GM19099 (cell line): ENCODE measurements around the gene CLCF1.

Source experiments
- POLR2A ChIP-seq: IDR thresholded peaks from 3 replicates; pipeline ENCODE4 v1.6.1; 2011; ENCODE audit warnings: low read depth; ENCODE audit not compliant: insufficient read length; ENCODE audit errors: extremely low read depth

CLCF1 gene

DNA sequence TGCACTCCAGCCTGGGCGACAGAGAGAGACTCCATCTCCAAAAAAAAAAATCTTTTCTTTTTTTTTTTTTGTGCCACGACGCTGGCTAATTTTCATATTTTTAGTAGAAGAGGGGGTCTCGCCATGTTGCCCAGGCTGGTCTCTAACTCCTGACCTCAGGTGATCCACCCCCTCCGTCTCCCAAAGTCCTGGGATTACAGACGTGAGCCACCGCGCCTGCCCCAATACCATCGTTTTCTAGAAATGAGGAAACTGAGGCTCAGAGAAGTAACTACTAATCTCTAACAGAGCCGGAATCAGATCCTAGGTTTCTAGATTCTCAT lies 56.6 kb downstream of the CLCF1 start:
- no peak for TF ChIP-seq POLR2A

DNA sequence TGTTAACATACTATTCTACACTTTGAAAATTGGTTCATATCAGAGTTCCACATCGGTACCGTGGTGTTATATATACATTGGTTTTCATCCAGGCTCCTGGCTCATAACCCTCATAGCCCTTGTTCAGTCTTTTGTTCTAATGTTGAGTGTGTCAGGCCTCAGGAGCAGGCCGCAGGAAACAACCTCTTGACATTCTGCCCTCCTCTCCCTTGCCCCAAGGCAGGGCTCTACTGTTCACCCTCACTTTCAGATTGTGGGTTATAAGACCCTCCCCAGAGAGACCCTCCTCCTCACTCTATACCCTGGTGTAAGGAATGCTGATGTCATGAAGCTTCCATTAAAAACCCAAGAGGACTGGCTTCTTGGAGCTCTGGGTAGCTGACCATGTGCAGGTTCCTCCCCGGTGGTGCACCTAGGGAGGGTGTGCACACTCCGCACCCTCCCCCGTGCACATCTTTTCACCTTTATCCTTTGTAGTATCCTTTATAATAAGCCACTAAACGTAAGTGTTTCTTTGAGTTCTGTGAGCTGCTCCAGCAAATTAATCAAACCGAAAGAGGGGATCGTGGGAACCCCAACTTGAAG lies 58.0 kb downstream of the CLCF1 start:
- TF ChIP-seq POLR2A: no peak

DNA sequence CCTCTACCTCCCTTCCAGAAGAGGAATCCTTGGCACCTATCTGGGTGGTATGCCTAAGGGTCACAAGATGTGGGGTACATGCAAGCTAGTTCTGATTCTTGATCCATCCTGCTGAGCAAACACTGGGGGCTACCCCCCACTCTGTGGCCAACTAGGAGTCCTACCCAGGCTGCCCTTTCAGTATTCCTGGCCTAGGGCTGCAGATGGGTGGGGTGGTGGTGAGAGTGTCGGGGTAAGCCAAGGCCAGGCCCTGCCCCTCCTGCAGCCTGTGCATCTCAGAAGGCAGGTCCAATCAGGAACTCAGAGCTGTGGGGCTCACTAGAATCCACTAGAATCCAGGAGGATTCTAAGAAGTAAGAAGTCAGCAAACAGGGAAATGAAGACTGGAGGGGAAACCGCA lies 59.2 kb downstream of the CLCF1 start:
- no peak for TF ChIP-seq POLR2A
